H9 (cell line): ENCODE results near the gene ZNF609. TPM values are rescaled to one million over a fixed set of nuclear protein-coding genes. Genes with fewer than 3 reads are reported as not detected.

Experiments used
- DNase-seq: peaks from one replicate; pipeline ENCODE4 v3.0.0-alpha.2; 2017
- H2AFZ ChIP-seq: one replicate; pipeline ENCODE4 v1.6.1; 2013; ENCODE audit warnings: mild to moderate bottlenecking, low read length, control low read depth, moderate library complexity
- H2AK5ac ChIP-seq: 2 replicates; pipeline ENCODE4 v1.6.1; 2013; ENCODE audit warnings: low read length, control low read depth, mixed read lengths; ENCODE audit not compliant: insufficient read length
- H2BK120ac ChIP-seq: one replicate; pipeline ENCODE4 v1.6.1; 2013; ENCODE audit warnings: low read depth, mild to moderate bottlenecking, low read length, control low read depth, inconsistent platforms; ENCODE audit not compliant: poor library complexity, severe bottlenecking
- H2BK12ac ChIP-seq: 2 replicates; pipeline ENCODE4 v1.6.1; 2013; ENCODE audit warnings: low read length, control low read depth, mixed read lengths, low read depth; ENCODE audit not compliant: insufficient read length
- H2BK15ac ChIP-seq: 2 replicates; pipeline ENCODE4 v1.6.1; 2013; ENCODE audit warnings: low read depth, low read length, control low read depth
- H2BK20ac ChIP-seq: one replicate; pipeline ENCODE4 v1.6.1; 2013; ENCODE audit warnings: low read depth, mild to moderate bottlenecking, low read length, control low read depth, inconsistent platforms; ENCODE audit not compliant: poor library complexity, severe bottlenecking
- H2BK5ac ChIP-seq: 2 replicates; pipeline ENCODE4 v1.6.1; 2013; ENCODE audit warnings: low read length, control low read depth, mixed read lengths; ENCODE audit not compliant: insufficient read length
- H3K14ac ChIP-seq: 2 replicates; pipeline ENCODE4 v1.6.1; 2013; ENCODE audit warnings: low read length, control low read depth; ENCODE audit not compliant: insufficient read depth
- H3K18ac ChIP-seq: 2 replicates; pipeline ENCODE4 v1.6.1; 2013; ENCODE audit warnings: low read depth, mild to moderate bottlenecking, mixed read lengths, low read length, control low read depth; ENCODE audit not compliant: insufficient read length
- H3K23ac ChIP-seq: 2 replicates; pipeline ENCODE4 v1.6.1; 2013; ENCODE audit warnings: low read length, control low read depth, mixed read lengths, low read depth; ENCODE audit not compliant: insufficient read length
- H3K23me2 ChIP-seq: 2 replicates; pipeline ENCODE4 v1.6.1; 2013; ENCODE audit warnings: low read depth, mild to moderate bottlenecking, mixed read lengths, low read length, control low read depth; ENCODE audit not compliant: insufficient read length, poor library complexity, severe bottlenecking
- H3K27ac ChIP-seq: 2 replicates; pipeline ENCODE4 v1.5.1; 2013; ENCODE audit warnings: low read length, control low read depth, mixed read lengths, low read depth; ENCODE audit not compliant: insufficient read length
- H3K27me3 ChIP-seq: 2 replicates; pipeline ENCODE4 v1.6.1; 2013; ENCODE audit warnings: low read length, control low read depth, inconsistent platforms; ENCODE audit not compliant: insufficient read depth
- H3K4ac ChIP-seq: 2 replicates; pipeline ENCODE4 v1.6.1; 2013; ENCODE audit warnings: low read depth, mild to moderate bottlenecking, control low read depth, inconsistent platforms, low read length, moderate library complexity
- H3K4me1 ChIP-seq: 2 replicates; pipeline ENCODE4 v1.6.1; 2013; ENCODE audit warnings: low read length, control low read depth, inconsistent platforms; ENCODE audit not compliant: insufficient read depth
- H3K4me2 ChIP-seq: 2 replicates; pipeline ENCODE4 v1.6.1; 2013; ENCODE audit warnings: low read length, control low read depth, mixed read lengths; ENCODE audit not compliant: insufficient read length, insufficient read depth
- H3K56ac ChIP-seq: 2 replicates; pipeline ENCODE4 v1.6.1; 2013; ENCODE audit warnings: low read depth, mild to moderate bottlenecking, mixed read lengths, low read length, control low read depth; ENCODE audit not compliant: insufficient read length
- H3K79me1 ChIP-seq: 2 replicates; pipeline ENCODE4 v1.6.1; 2013; ENCODE audit warnings: low read depth, mild to moderate bottlenecking, moderate library complexity, low read length, control low read depth, inconsistent platforms; ENCODE audit not compliant: insufficient read depth, poor library complexity, severe bottlenecking
- H3K79me2 ChIP-seq: 2 replicates; pipeline ENCODE4 v1.6.1; 2013; ENCODE audit warnings: low read length, control low read depth, inconsistent platforms; ENCODE audit not compliant: insufficient read depth
- H3K9ac ChIP-seq: 2 replicates; pipeline ENCODE4 v1.6.1; 2013; ENCODE audit warnings: low read length, control low read depth, mixed read lengths; ENCODE audit not compliant: insufficient read length; ENCODE audit errors: extremely low read depth
- H3K9me3 ChIP-seq: one replicate; pipeline ENCODE4 v1.6.1; 2013; ENCODE audit warnings: low read depth, low read length, inconsistent platforms; ENCODE audit not compliant: control insufficient read depth
- H3T11ph ChIP-seq: one replicate; pipeline ENCODE4 v1.6.1; 2013; ENCODE audit warnings: mild to moderate bottlenecking, low read length, control low read depth, inconsistent platforms
- H4K20me1 ChIP-seq: one replicate; pipeline ENCODE4 v1.6.1; 2013; ENCODE audit not compliant: control insufficient read depth, insufficient read length, insufficient read depth
- H4K5ac ChIP-seq: 2 replicates; pipeline ENCODE4 v1.6.1; 2013; ENCODE audit warnings: low read depth, mild to moderate bottlenecking, mixed read lengths, low read length, control low read depth; ENCODE audit not compliant: insufficient read length
- H4K8ac ChIP-seq: replicated peaks from 2 replicates; pipeline ENCODE4 v1.6.1; 2013; ENCODE audit warnings: low read length, control low read depth, mixed read lengths, low read depth; ENCODE audit not compliant: insufficient read length
- H4K91ac ChIP-seq: 2 replicates; pipeline ENCODE4 v1.6.1; 2013; ENCODE audit warnings: low read depth, mild to moderate bottlenecking, moderate library complexity, mixed read lengths, low read length, control low read depth; ENCODE audit not compliant: insufficient read length
- H3K27ac Mint-ChIP-seq, 3 experiments: 2 replicates in 2 of 3; 3 replicates in 1 of 3; pipeline ENCODE4 v1.8.0; 2020 to 2021; ENCODE audit warnings: mixed read lengths in 3 of 3, mild to moderate bottlenecking in 1 of 3, moderate library complexity in 1 of 3
- H3K27me3 Mint-ChIP-seq: 2 replicates; pipeline ENCODE4 v1.8.0; 2021; ENCODE audit warnings: low read depth, mild to moderate bottlenecking, moderate library complexity, mixed read lengths
- H3K36me3 Mint-ChIP-seq, 3 experiments: 2 replicates in 2 of 3; 3 replicates in 1 of 3; pipeline ENCODE4 v1.8.0; 2020 to 2021; ENCODE audit warnings: low read depth in 3 of 3, mixed read lengths in 3 of 3; ENCODE audit not compliant: insufficient read depth in 1 of 3
- H3K4me1 Mint-ChIP-seq, 2 experiments: 2 replicates each; pipeline ENCODE4 v1.8.0; 2020; ENCODE audit warnings: mixed read lengths in 2 of 2
- H3K4me3 Mint-ChIP-seq, 2 experiments: 2 replicates in 1 of 2; 3 replicates in 1 of 2; pipeline ENCODE4 v1.8.0; 2020 to 2021; ENCODE audit warnings: mild to moderate bottlenecking in 2 of 2, mixed read lengths in 2 of 2, moderate library complexity in 1 of 2
- H3K9me3 Mint-ChIP-seq, 2 experiments: 2 replicates in 1 of 2; 3 replicates in 1 of 2; pipeline ENCODE4 v1.8.0; 2020; ENCODE audit warnings: mild to moderate bottlenecking in 2 of 2, mixed read lengths in 2 of 2, moderate library complexity in 1 of 2
- CTCF ChIP-seq: fragments of 200-600 bp; sonication (generic); conservative IDR thresholded peaks from 3 replicates; pipeline ENCODE4 v1.8.0; 2021; ENCODE audit warnings: antibody characterized with exemption, mild to moderate bottlenecking
- total RNA-seq: library from RNA; stranded (reverse); gene quantifications from 2 replicates; pipeline ENCODE4 v1.2.1, GENCODE V29; 2021

Gene ZNF609
- total RNA-seq, 1 experiment from 2014 or later: 45.3 TPM

- Histone ChIP-seq H3K27me3 (no peaks in the 10 kb centered on the region), H3K4me2 (no peak overlapping the region), H3K14ac (no peak overlapping the region), H3K23me2 (no peaks in the 10 kb centered on the region), H3K9ac (no peak overlapping the region), H3K18ac (no peak overlapping the region), H3K79me1 (peaks cover 14% of the 10 kb centered on the region), H2BK120ac (no peak overlapping the region), H4K5ac (no peak overlapping the region), H2BK12ac (no peak overlapping the region), H3K23ac (no peak overlapping the region), H2BK20ac (no peak overlapping the region), H2AK5ac (no peak overlapping the region), H2AFZ (no peak overlapping the region), H3K4ac (no peak overlapping the region), H2BK5ac (no peak overlapping the region), H4K20me1 (no peaks in the 10 kb centered on the region), H3K56ac (no peak overlapping the region), H3K4me1 (no peaks in the 10 kb centered on the region; the same call in 1 of the 2 replicates), H3K9me3 (no peaks in the 10 kb centered on the region), H4K8ac (no peak overlapping the region), H3K79me2 (peaks cover 3% of the 10 kb centered on the region; the same call in 1 of the 2 replicates), H3T11ph (no peak overlapping the region), H4K91ac (no peak overlapping the region), H3K27ac (no peak overlapping the region), H2BK15ac (no peak overlapping the region)
- peaks cover 35 to 38% of the 10 kb centered on the region in 2 experiments for H3K4me1 Mint-ChIP-seq
- no peak for TF ChIP-seq CTCF
- no peaks in the 10 kb centered on the region for H3K9me3 Mint-ChIP-seq
- no peak overlapping the region for H3K4me3 Mint-ChIP-seq
- peaks cover 0 to 7% (median 0%) of the 10 kb centered on the region in 3 experiments; a peak in 2 of 7 replicates for H3K36me3 Mint-ChIP-seq
- no peaks in the 10 kb centered on the region for H3K27me3 Mint-ChIP-seq
- no peak for DNase-seq
- no peak overlapping the region for H3K27ac Mint-ChIP-seq
Observed at GRCh38 chr15:64568765-64569164, 108.4 kb downstream of the ZNF609 start.
